ENCODE results near the gene SCN2B.
A peak's percentile ranks its signal among the peaks of the same experiment; 100 is the strongest.

SCN2B gene

GRCh38 chr11:118145285-118146227 lies 30.9 kb downstream of the SCN2B start:
- ChIA-PET POLR2A (no interaction called here), CTCF (interaction anchor here (0.7 to 7.4 kb wide), 11 partner anchors 10 to 139 kb away, joined by 3 to 71 read pairs (median 5); no protein-coding TSS in a partner anchor)
- Histone ChIP-seq H3K4me3 (ENCODE audit: control insufficient read depth in 1 of 7, extremely low read depth in 1 of 7, insufficient read depth in 4 of 7, low read depth in 2 of 7, low read length in 6 of 7) (peak overlapping the region; percentile 60 to 85 (median 70)), H3K4me1 (ENCODE audit: control extremely low read depth in 1 of 4, control insufficient read depth in 4 of 4, insufficient read depth in 4 of 4, low read length in 3 of 4) (peaks cover 3 to 21% (median 6%) of the 10 kb centered on the region in 4 experiments), H3K9me3 (ENCODE audit: control extremely low read depth in 1 of 5, control insufficient read depth in 4 of 5, insufficient read depth in 2 of 5, low read depth in 1 of 5, low read length in 4 of 5) (no peaks in the 10 kb centered on the region), H3K27me3 (replicated peaks in 2 of 5; ENCODE audit: control insufficient read depth in 4 of 5, insufficient read depth in 5 of 5, low read length in 4 of 5) (peaks cover 0 to 12% (median 0%) of the 10 kb centered on the region in 5 experiments), H3K36me3 (ENCODE audit: control insufficient read depth in 4 of 4, insufficient read depth in 4 of 4, low read length in 3 of 4) (no peaks in the 10 kb centered on the region), H3K27ac (ENCODE audit: insufficient read depth in 1 of 2, low read depth in 1 of 2, low read length in 2 of 2, poor library complexity in 1 of 2, severe bottlenecking in 2 of 2) (no peak overlapping the region)
- WGBS (ENCODE audit: insufficient coverage), result under 1% methylated on average over 45 of the region's 78 CpGs
- peak; percentile 73 to 83 (median 79) for DNase-seq

- Histone ChIP-seq H3K4me3 (ENCODE audit: control insufficient read depth in 1 of 7, extremely low read depth in 1 of 7, insufficient read depth in 4 of 7, low read depth in 2 of 7, low read length in 6 of 7) (no peak overlapping the region), H3K27ac (ENCODE audit: insufficient read depth in 1 of 2, low read depth in 1 of 2, low read length in 2 of 2, poor library complexity in 1 of 2, severe bottlenecking in 2 of 2) (no peak overlapping the region), H3K36me3 (ENCODE audit: control insufficient read depth in 4 of 4, insufficient read depth in 4 of 4, low read length in 3 of 4) (no peaks in the 10 kb centered on the region), H3K4me1 (ENCODE audit: control extremely low read depth in 1 of 4, control insufficient read depth in 4 of 4, insufficient read depth in 4 of 4, low read length in 3 of 4) (peaks cover 3 to 21% (median 6%) of the 10 kb centered on the region in 4 experiments), H3K27me3 (replicated peaks in 2 of 5; ENCODE audit: control insufficient read depth in 4 of 5, insufficient read depth in 5 of 5, low read length in 4 of 5) (peaks cover 0 to 10% (median 0%) of the 10 kb centered on the region in 5 experiments), H3K9me3 (ENCODE audit: control extremely low read depth in 1 of 5, control insufficient read depth in 4 of 5, insufficient read depth in 2 of 5, low read depth in 1 of 5, low read length in 4 of 5) (no peaks in the 10 kb centered on the region)
- ChIA-PET POLR2A (no interaction called here), CTCF (interaction anchor here (0.7 to 7.4 kb wide), 16 partner anchors 9 to 346 kb away, joined by 3 to 71 read pairs (median 4); partner anchors contain the start of gene CD3E)
- DNase-seq, result no peak
- WGBS (ENCODE audit: insufficient coverage), result 76% methylated on average over 18 of the region's 20 CpGs
Measured at GRCh38 chr11:118144301-118145268, 31.9 kb downstream of the SCN2B start.

GRCh38 chr11:118143661-118144185 lies 32.7 kb downstream of the SCN2B start:
- no peak for DNase-seq
- 86% methylated on average over 7 of the region's 12 CpGs for WGBS (ENCODE audit: insufficient coverage)
- ChIA-PET CTCF (interaction anchor here (0.7 to 7.4 kb wide), 15 partner anchors 9 to 347 kb away, joined by 3 to 71 read pairs (median 4); partner anchors contain the start of gene SCN4B), POLR2A (no interaction called here)
- Histone ChIP-seq H3K9me3 (ENCODE audit: control extremely low read depth in 1 of 5, control insufficient read depth in 4 of 5, insufficient read depth in 2 of 5, low read depth in 1 of 5, low read length in 4 of 5) (no peaks in the 10 kb centered on the region), H3K36me3 (ENCODE audit: control insufficient read depth in 4 of 4, insufficient read depth in 4 of 4, low read length in 3 of 4) (no peaks in the 10 kb centered on the region), H3K27ac (ENCODE audit: insufficient read depth in 1 of 2, low read depth in 1 of 2, low read length in 2 of 2, poor library complexity in 1 of 2, severe bottlenecking in 2 of 2) (no peak overlapping the region), H3K27me3 (replicated peaks in 2 of 5; ENCODE audit: control insufficient read depth in 4 of 5, insufficient read depth in 5 of 5, low read length in 4 of 5) (peaks cover 0 to 8% (median 0%) of the 10 kb centered on the region in 5 experiments), H3K4me3 (ENCODE audit: control insufficient read depth in 1 of 7, extremely low read depth in 1 of 7, insufficient read depth in 4 of 7, low read depth in 2 of 7, low read length in 6 of 7) (no peak overlapping the region), H3K4me1 (ENCODE audit: control extremely low read depth in 1 of 4, control insufficient read depth in 4 of 4, insufficient read depth in 4 of 4, low read length in 3 of 4) (peaks cover 3 to 21% (median 6%) of the 10 kb centered on the region in 4 experiments)

GRCh38 chr11:118142809-118143208 lies 33.6 kb downstream of the SCN2B start:
- H3K4me1 ChIP-seq (ENCODE audit: control extremely low read depth in 1 of 4, control insufficient read depth in 4 of 4, insufficient read depth in 4 of 4, low read length in 3 of 4), result peaks cover 3 to 21% (median 6%) of the 10 kb centered on the region in 4 experiments
- no peak overlapping the region for H3K27ac ChIP-seq (ENCODE audit: insufficient read depth in 1 of 2, low read depth in 1 of 2, low read length in 2 of 2, poor library complexity in 1 of 2, severe bottlenecking in 2 of 2)
- no peaks in the 10 kb centered on the region for H3K36me3 ChIP-seq (ENCODE audit: control insufficient read depth in 4 of 4, insufficient read depth in 4 of 4, low read length in 3 of 4)
- ChIA-PET CTCF (interaction anchor here (0.6 to 7.4 kb wide), 12 partner anchors 9 to 347 kb away, joined by 3 to 71 read pairs (median 4); partner anchors contain the start of gene SCN4B), POLR2A (no interaction called here)
- 27% methylated on average over 6 of the region's 6 CpGs for WGBS (ENCODE audit: insufficient coverage)
- H3K27me3 ChIP-seq (replicated peaks in 2 of 5; ENCODE audit: control insufficient read depth in 4 of 5, insufficient read depth in 5 of 5, low read length in 4 of 5), result peaks cover 0 to 8% (median 0%) of the 10 kb centered on the region in 5 experiments
- H3K4me3 ChIP-seq (ENCODE audit: control insufficient read depth in 1 of 7, extremely low read depth in 1 of 7, insufficient read depth in 4 of 7, low read depth in 2 of 7, low read length in 6 of 7), result no peak overlapping the region
- H3K9me3 ChIP-seq (ENCODE audit: control extremely low read depth in 1 of 5, control insufficient read depth in 4 of 5, insufficient read depth in 2 of 5, low read depth in 1 of 5, low read length in 4 of 5), result no peaks in the 10 kb centered on the region
- DNase-seq, result peak; percentile 23 to 50 (median 46)

GRCh38 chr11:118142081-118142480 lies 34.4 kb downstream of the SCN2B start:
- CTCF ChIA-PET, result interaction anchor here (1.2 to 2.4 kb wide), 5 partner anchors 11 to 348 kb away, joined by 3 to 13 read pairs (median 4); no protein-coding TSS in a partner anchor
- 50% methylated on average over 2 of the region's 2 CpGs for WGBS (ENCODE audit: insufficient coverage)

GRCh38 chr11:118139578-118139977 lies 36.9 kb downstream of the SCN2B start:
- DNase-seq, result no peak
- no peaks in the 10 kb centered on the region for H3K9me3 ChIP-seq (ENCODE audit: control extremely low read depth in 1 of 5, control insufficient read depth in 4 of 5, insufficient read depth in 2 of 5, low read depth in 1 of 5, low read length in 4 of 5)
- CTCF ChIA-PET, result interaction anchor here (1.6 kb wide), 1 partner anchor 32 kb away, joined by 6 read pairs; no protein-coding TSS in a partner anchor
- 43% methylated on average over 1 of the region's 1 CpG for WGBS (ENCODE audit: insufficient coverage)
- no peak overlapping the region for H3K4me3 ChIP-seq (ENCODE audit: control insufficient read depth in 1 of 7, extremely low read depth in 1 of 7, insufficient read depth in 4 of 7, low read depth in 2 of 7, low read length in 6 of 7)
- peaks cover 0 to 6% (median 3%) of the 10 kb centered on the region in 4 experiments for H3K4me1 ChIP-seq (ENCODE audit: control extremely low read depth in 1 of 4, control insufficient read depth in 4 of 4, insufficient read depth in 4 of 4, low read length in 3 of 4)
- peaks cover 0 to 10% (median 0%) of the 10 kb centered on the region in 5 experiments for H3K27me3 ChIP-seq (replicated peaks in 2 of 5; ENCODE audit: control insufficient read depth in 4 of 5, insufficient read depth in 5 of 5, low read length in 4 of 5)
- H3K27ac ChIP-seq (ENCODE audit: insufficient read depth in 1 of 2, low read depth in 1 of 2, low read length in 2 of 2, poor library complexity in 1 of 2, severe bottlenecking in 2 of 2), result no peak overlapping the region
- no peaks in the 10 kb centered on the region for H3K36me3 ChIP-seq (ENCODE audit: control insufficient read depth in 4 of 4, insufficient read depth in 4 of 4, low read length in 3 of 4)
- POLR2A ChIA-PET, result no interaction called here

More at GRCh38 chr11:118142081-118142480, 34.4 kb downstream of the SCN2B start:
- DNase-seq, result no peak
- Histone ChIP-seq H3K27me3 (replicated peaks in 2 of 5; ENCODE audit: control insufficient read depth in 4 of 5, insufficient read depth in 5 of 5, low read length in 4 of 5) (peaks cover 0 to 8% (median 0%) of the 10 kb centered on the region in 5 experiments), H3K4me3 (ENCODE audit: control insufficient read depth in 1 of 7, extremely low read depth in 1 of 7, insufficient read depth in 4 of 7, low read depth in 2 of 7, low read length in 6 of 7) (no peak overlapping the region), H3K4me1 (ENCODE audit: control extremely low read depth in 1 of 4, control insufficient read depth in 4 of 4, insufficient read depth in 4 of 4, low read length in 3 of 4) (peaks cover 3 to 15% (median 4%) of the 10 kb centered on the region in 4 experiments), H3K27ac (ENCODE audit: insufficient read depth in 1 of 2, low read depth in 1 of 2, low read length in 2 of 2, poor library complexity in 1 of 2, severe bottlenecking in 2 of 2) (no peak overlapping the region), H3K36me3 (ENCODE audit: control insufficient read depth in 4 of 4, insufficient read depth in 4 of 4, low read length in 3 of 4) (no peaks in the 10 kb centered on the region), H3K9me3 (ENCODE audit: control extremely low read depth in 1 of 5, control insufficient read depth in 4 of 5, insufficient read depth in 2 of 5, low read depth in 1 of 5, low read length in 4 of 5) (no peaks in the 10 kb centered on the region)
- POLR2A ChIA-PET, result no interaction called here
